GM12878 (cell line): ENCODE measurements around the gene STAT5A. TPM values are rescaled to one million over a fixed set of nuclear protein-coding genes. Genes with fewer than 3 reads are reported as not detected.

ENCODE experiments used
- BCL3 ChIP-seq: IDR thresholded peaks from 2 replicates; pipeline ENCODE4 v1.6.1; 2011; ENCODE audit warnings: borderline replicate concordance, low read depth, mild to moderate bottlenecking, moderate library complexity, low read length; ENCODE audit not compliant: insufficient read depth, poor library complexity, severe bottlenecking
- CHD1 ChIP-seq: IDR thresholded peaks from 2 replicates; pipeline ENCODE4 v1.6.1; 2012; ENCODE audit warnings: low read depth, low read length, improper control_type of control experiment
- ESRRA ChIP-seq: IDR thresholded peaks from 2 replicates; pipeline ENCODE4 v1.6.1; 2012; ENCODE audit warnings: mild to moderate bottlenecking, low read length, improper control_type of control experiment
- HDAC2 ChIP-seq: fragments of 200-600 bp; sonication (generic); IDR thresholded peaks from 2 replicates; pipeline ENCODE4 v1.6.1; 2017
- KAT2A ChIP-seq: conservative IDR thresholded peaks from 2 replicates; pipeline ENCODE4 v1.6.1; 2011; ENCODE audit warnings: low read depth, low read length; ENCODE audit not compliant: control insufficient read depth
- SIN3A ChIP-seq: IDR thresholded peaks from 2 replicates; pipeline ENCODE4 v1.6.1; 2012; ENCODE audit warnings: low read depth, low read length, improper control_type of control experiment
- WRNIP1 ChIP-seq: IDR thresholded peaks from 2 replicates; pipeline ENCODE4 v1.6.1; 2011; ENCODE audit warnings: low read depth, low read length, improper control_type of control experiment, borderline replicate concordance
- ZZZ3 ChIP-seq: IDR thresholded peaks from 2 replicates; pipeline ENCODE4 v1.6.1; 2011; ENCODE audit warnings: low read depth; ENCODE audit not compliant: control insufficient read depth, insufficient read length
- polyA plus RNA-seq, 11 experiments: library from polyadenylated mRNA; depleted of rRNA in 4 of 11; unstranded in 6 of 11; stranded (reverse) in 5 of 11; fragments of >200 nt; fragmentation: Nextera tagmentation in 4 of 11; fragmentation: Illumina TruSeq in 1 of 11; extraction: Ambion mirVana in 4 of 11; extraction: Trizol in 1 of 11; gene quantifications; 1 replicate in 1 of 11; 2 replicates in 10 of 11; pipeline versions ENCODE4 v1.2.1 to v1.2.3, GENCODE V29; 2011 to 2016; ENCODE audit warnings: inconsistent platforms in 2 of 11, missing spikeins in 2 of 11, low read depth in 1 of 11
- total RNA-seq, 4 experiments: library from RNA; depleted of rRNA in 3 of 4; stranded (reverse); fragments of >200 nt in 3 of 4; fragmentation: Illumina TruSeq in 1 of 4; extraction: Trizol in 1 of 4; gene quantifications; 2 replicates each; pipeline versions ENCODE4 v1.2.1 to v1.2.3, GENCODE V29; 2013 to 2021
- TF ChIP-seq, protein P1 (sequence below): IDR thresholded peaks from 2 replicates; pipeline ENCODE4 v1.6.1; 2012; ENCODE audit warnings: improper control_type of control experiment, low read depth, low read length; ENCODE audit not compliant: insufficient replicate concordance
- TF ChIP-seq, protein P2 (sequence below): IDR thresholded peaks from 2 replicates; pipeline ENCODE4 v1.6.1; 2011; ENCODE audit warnings: low read depth, low read length, improper control_type of control experiment, borderline replicate concordance
- TF ChIP-seq, protein P3 (sequence below): fragments of 450-650 bp; IDR thresholded peaks from 2 replicates; pipeline ENCODE4 v1.6.1; 2017; ENCODE audit warnings: mild to moderate bottlenecking, moderate library complexity
- TF ChIP-seq, protein P4 (sequence below): fragments of 450-650 bp; IDR thresholded peaks from 2 replicates; pipeline ENCODE4 v1.6.1; 2017; ENCODE audit warnings: mild to moderate bottlenecking, moderate library complexity

STAT5A gene
- total and polyA plus RNA-seq, 10 of the 15 experiments (the other 5 are each of a cell fraction or from before 2014, with no cell fraction given): 14.8 to 86.4 (median 41.5) TPM

DNA sequence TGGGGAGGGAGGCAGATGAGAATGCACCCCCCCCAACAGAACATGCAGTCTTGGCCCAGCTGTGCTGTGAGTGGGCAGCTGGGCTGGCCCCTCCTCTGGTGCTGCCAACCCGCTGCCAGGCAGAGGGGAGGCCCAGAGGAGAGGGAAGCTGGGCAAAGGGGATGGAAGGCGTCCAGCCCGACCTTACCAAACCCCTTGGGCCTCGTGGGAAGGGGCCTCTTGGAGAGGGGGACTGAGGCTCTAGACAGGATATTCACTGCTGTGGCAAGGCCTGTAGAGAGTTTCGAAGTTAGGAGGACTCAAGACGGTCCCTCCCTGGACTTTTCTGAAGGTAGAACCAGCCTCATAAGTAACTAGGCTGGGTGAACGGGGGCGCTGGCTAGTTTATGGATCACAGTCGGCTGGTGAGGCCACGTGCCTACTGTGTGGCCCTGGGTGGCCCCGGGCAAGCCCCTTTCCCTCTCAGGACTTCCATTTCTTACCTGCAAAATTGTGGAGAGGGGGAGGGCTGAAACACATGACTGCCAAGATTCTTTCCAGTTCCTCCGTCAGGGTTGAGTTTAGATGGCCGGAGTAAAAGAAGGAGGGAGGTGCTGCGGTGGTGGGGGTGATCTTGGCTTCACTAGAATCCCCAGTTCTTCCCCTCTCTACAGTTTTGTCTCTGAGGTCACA is 857 bp upstream of the STAT5A start (continued):
- no peak for TF ChIP-seq ZZZ3
- TF ChIP-seq, protein P1, sequence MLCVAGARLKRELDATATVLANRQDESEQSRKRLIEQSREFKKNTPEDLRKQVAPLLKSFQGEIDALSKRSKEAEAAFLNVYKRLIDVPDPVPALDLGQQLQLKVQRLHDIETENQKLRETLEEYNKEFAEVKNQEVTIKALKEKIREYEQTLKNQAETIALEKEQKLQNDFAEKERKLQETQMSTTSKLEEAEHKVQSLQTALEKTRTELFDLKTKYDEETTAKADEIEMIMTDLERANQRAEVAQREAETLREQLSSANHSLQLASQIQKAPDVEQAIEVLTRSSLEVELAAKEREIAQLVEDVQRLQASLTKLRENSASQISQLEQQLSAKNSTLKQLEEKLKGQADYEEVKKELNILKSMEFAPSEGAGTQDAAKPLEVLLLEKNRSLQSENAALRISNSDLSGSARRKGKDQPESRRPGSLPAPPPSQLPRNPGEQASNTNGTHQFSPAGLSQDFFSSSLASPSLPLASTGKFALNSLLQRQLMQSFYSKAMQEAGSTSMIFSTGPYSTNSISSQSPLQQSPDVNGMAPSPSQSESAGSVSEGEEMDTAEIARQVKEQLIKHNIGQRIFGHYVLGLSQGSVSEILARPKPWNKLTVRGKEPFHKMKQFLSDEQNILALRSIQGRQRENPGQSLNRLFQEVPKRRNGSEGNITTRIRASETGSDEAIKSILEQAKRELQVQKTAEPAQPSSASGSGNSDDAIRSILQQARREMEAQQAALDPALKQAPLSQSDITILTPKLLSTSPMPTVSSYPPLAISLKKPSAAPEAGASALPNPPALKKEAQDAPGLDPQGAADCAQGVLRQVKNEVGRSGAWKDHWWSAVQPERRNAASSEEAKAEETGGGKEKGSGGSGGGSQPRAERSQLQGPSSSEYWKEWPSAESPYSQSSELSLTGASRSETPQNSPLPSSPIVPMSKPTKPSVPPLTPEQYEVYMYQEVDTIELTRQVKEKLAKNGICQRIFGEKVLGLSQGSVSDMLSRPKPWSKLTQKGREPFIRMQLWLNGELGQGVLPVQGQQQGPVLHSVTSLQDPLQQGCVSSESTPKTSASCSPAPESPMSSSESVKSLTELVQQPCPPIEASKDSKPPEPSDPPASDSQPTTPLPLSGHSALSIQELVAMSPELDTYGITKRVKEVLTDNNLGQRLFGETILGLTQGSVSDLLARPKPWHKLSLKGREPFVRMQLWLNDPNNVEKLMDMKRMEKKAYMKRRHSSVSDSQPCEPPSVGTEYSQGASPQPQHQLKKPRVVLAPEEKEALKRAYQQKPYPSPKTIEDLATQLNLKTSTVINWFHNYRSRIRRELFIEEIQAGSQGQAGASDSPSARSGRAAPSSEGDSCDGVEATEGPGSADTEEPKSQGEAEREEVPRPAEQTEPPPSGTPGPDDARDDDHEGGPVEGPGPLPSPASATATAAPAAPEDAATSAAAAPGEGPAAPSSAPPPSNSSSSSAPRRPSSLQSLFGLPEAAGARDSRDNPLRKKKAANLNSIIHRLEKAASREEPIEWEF: no peak
- TF ChIP-seq, protein P2, sequence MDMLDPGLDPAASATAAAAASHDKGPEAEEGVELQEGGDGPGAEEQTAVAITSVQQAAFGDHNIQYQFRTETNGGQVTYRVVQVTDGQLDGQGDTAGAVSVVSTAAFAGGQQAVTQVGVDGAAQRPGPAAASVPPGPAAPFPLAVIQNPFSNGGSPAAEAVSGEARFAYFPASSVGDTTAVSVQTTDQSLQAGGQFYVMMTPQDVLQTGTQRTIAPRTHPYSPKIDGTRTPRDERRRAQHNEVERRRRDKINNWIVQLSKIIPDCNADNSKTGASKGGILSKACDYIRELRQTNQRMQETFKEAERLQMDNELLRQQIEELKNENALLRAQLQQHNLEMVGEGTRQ: no peak
- no peak for TF ChIP-seq WRNIP1
- no peak for TF ChIP-seq ESRRA
- TF ChIP-seq SIN3A: no peak; the same call in 1 of the 2 replicates
- TF ChIP-seq BCL3: no peak
- no peak for TF ChIP-seq KAT2A
- peak; percentile 91; the same call in 1 of the 2 replicates for TF ChIP-seq CHD1
- TF ChIP-seq, protein P3, sequence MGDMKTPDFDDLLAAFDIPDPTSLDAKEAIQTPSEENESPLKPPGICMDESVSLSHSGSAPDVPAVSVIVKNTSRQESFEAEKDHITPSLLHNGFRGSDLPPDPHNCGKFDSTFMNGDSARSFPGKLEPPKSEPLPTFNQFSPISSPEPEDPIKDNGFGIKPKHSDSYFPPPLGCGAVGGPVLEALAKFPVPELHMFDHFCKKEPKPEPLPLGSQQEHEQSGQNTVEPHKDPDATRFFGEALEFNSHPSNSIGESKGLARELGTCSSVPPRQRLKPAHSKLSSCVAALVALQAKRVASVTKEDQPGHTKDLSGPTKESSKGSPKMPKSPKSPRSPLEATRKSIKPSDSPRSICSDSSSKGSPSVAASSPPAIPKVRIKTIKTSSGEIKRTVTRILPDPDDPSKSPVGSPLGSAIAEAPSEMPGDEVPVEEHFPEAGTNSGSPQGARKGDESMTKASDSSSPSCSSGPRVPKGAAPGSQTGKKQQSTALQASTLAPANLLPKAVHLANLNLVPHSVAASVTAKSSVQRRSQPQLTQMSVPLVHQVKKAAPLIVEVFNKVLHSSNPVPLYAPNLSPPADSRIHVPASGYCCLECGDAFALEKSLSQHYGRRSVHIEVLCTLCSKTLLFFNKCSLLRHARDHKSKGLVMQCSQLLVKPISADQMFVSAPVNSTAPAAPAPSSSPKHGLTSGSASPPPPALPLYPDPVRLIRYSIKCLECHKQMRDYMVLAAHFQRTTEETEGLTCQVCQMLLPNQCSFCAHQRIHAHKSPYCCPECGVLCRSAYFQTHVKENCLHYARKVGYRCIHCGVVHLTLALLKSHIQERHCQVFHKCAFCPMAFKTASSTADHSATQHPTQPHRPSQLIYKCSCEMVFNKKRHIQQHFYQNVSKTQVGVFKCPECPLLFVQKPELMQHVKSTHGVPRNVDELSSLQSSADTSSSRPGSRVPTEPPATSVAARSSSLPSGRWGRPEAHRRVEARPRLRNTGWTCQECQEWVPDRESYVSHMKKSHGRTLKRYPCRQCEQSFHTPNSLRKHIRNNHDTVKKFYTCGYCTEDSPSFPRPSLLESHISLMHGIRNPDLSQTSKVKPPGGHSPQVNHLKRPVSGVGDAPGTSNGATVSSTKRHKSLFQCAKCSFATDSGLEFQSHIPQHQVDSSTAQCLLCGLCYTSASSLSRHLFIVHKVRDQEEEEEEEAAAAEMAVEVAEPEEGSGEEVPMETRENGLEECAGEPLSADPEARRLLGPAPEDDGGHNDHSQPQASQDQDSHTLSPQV: no peak
- TF ChIP-seq, protein P4, sequence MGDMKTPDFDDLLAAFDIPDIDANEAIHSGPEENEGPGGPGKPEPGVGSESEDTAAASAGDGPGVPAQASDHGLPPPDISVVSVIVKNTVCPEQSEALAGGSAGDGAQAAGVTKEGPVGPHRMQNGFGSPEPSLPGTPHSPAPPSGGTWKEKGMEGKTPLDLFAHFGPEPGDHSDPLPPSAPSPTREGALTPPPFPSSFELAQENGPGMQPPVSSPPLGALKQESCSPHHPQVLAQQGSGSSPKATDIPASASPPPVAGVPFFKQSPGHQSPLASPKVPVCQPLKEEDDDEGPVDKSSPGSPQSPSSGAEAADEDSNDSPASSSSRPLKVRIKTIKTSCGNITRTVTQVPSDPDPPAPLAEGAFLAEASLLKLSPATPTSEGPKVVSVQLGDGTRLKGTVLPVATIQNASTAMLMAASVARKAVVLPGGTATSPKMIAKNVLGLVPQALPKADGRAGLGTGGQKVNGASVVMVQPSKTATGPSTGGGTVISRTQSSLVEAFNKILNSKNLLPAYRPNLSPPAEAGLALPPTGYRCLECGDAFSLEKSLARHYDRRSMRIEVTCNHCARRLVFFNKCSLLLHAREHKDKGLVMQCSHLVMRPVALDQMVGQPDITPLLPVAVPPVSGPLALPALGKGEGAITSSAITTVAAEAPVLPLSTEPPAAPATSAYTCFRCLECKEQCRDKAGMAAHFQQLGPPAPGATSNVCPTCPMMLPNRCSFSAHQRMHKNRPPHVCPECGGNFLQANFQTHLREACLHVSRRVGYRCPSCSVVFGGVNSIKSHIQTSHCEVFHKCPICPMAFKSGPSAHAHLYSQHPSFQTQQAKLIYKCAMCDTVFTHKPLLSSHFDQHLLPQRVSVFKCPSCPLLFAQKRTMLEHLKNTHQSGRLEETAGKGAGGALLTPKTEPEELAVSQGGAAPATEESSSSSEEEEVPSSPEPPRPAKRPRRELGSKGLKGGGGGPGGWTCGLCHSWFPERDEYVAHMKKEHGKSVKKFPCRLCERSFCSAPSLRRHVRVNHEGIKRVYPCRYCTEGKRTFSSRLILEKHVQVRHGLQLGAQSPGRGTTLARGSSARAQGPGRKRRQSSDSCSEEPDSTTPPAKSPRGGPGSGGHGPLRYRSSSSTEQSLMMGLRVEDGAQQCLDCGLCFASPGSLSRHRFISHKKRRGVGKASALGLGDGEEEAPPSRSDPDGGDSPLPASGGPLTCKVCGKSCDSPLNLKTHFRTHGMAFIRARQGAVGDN: peak; percentile 41; the same call in 1 of the 2 replicates
- no peak for TF ChIP-seq HDAC2
